Osteoblast (primary cell): ENCODE measurements around the gene DIPK1B. TPM values are rescaled to one million over a fixed set of nuclear protein-coding genes. Genes with fewer than 3 reads are reported as not detected.

ENCODE experiments used
- DNase-seq: peaks from one replicate; pipeline ENCODE4 v3.0.0; 2011; ENCODE audit warnings: low spot score, mixed read lengths; ENCODE audit not compliant: insufficient read length; ENCODE audit errors: missing footprints
- H2AFZ ChIP-seq: 2 replicates; pipeline ENCODE4 v1.6.0; 2011; ENCODE audit warnings: mild to moderate bottlenecking, low read length
- H3K27ac ChIP-seq: 2 replicates; pipeline ENCODE4 v1.5.1; 2011; ENCODE audit warnings: mild to moderate bottlenecking, low read depth, low read length, moderate library complexity
- H3K27me3 ChIP-seq: 2 replicates; pipeline ENCODE4 v1.6.0; 2012; ENCODE audit warnings: mild to moderate bottlenecking, control low read depth, inconsistent platforms, low read length, moderate library complexity; ENCODE audit not compliant: insufficient read depth
- H3K36me3 ChIP-seq: 2 replicates; pipeline ENCODE4 v1.5.1; 2011; ENCODE audit warnings: mild to moderate bottlenecking, low read length, control low read depth, moderate library complexity; ENCODE audit not compliant: insufficient read depth
- H3K4me1 ChIP-seq: 2 replicates; pipeline ENCODE4 v1.5.1; 2011; ENCODE audit warnings: mild to moderate bottlenecking, low read length, control low read depth, moderate library complexity; ENCODE audit not compliant: insufficient read depth
- H3K4me2 ChIP-seq: 2 replicates; pipeline ENCODE4 v1.6.0; 2011; ENCODE audit warnings: mild to moderate bottlenecking, low read length; ENCODE audit not compliant: insufficient read depth
- H3K4me3 ChIP-seq: fragments of 200-600 bp; sonication (generic); 3 replicates; pipeline ENCODE4 v1.5.1; 2012; ENCODE audit warnings: mild to moderate bottlenecking, low read length, inconsistent platforms; ENCODE audit not compliant: insufficient read depth
- H3K79me2 ChIP-seq: 2 replicates; pipeline ENCODE4 v1.6.0; 2012; ENCODE audit warnings: mild to moderate bottlenecking, low read length, control low read depth, inconsistent platforms; ENCODE audit not compliant: insufficient read depth
- H3K9me3 ChIP-seq: 2 replicates; pipeline ENCODE4 v1.5.1; 2011; ENCODE audit warnings: low read depth, low read length, control low read depth
- H4K20me1 ChIP-seq: 2 replicates; pipeline ENCODE4 v1.6.0; 2012; ENCODE audit warnings: mild to moderate bottlenecking, low read length, control low read depth; ENCODE audit not compliant: insufficient read depth
- CTCF ChIP-seq: IDR thresholded peaks from 2 replicates; pipeline ENCODE4 v1.5.1; 2011; ENCODE audit warnings: mild to moderate bottlenecking, low read depth, low read length, moderate library complexity; ENCODE audit errors: extremely low read depth
- total RNA-seq: library from RNA; depleted of rRNA; stranded (reverse); fragments of >200 nt; gene quantifications from 2 replicates; pipeline ENCODE4 v1.2.3, GENCODE V29; 2012

DIPK1B gene
- total RNA-seq, 1 donor: not detected

- Histone ChIP-seq H3K27me3 (peaks cover 1% of the 10 kb centered on the region), H3K9me3 (no peaks in the 10 kb centered on the region), H4K20me1 (peaks cover 11% of the 10 kb centered on the region), H3K4me3 (no peak overlapping the region), H3K4me2 (no peak overlapping the region), H3K36me3 (no peaks in the 10 kb centered on the region), H3K79me2 (peaks cover 25% of the 10 kb centered on the region), H3K27ac (no peak overlapping the region), H3K4me1 (peaks cover 6% of the 10 kb centered on the region), H2AFZ (no peak overlapping the region)
- no peak for DNase-seq
- TF ChIP-seq CTCF: no peak
Observed at GRCh38 chr9:136733611-136734010, 21.2 kb downstream of the DIPK1B start.

- Histone ChIP-seq H3K9me3 (no peaks in the 10 kb centered on the region), H3K4me3 (no peak overlapping the region), H3K4me1 (no peaks in the 10 kb centered on the region), H4K20me1 (peaks cover 2% of the 10 kb centered on the region), H3K27ac (no peak overlapping the region), H3K79me2 (peaks cover 12% of the 10 kb centered on the region), H3K27me3 (peaks cover 6% of the 10 kb centered on the region), H3K4me2 (no peak overlapping the region), H3K36me3 (no peaks in the 10 kb centered on the region), H2AFZ (no peak overlapping the region)
- DNase-seq: no peak
- TF ChIP-seq CTCF: no peak
Observed at GRCh38 chr9:136734837-136735496, 22.6 kb downstream of the DIPK1B start.

- peaks cover 15% of the 10 kb centered on the region for H3K27me3 ChIP-seq
- no peaks in the 10 kb centered on the region for H4K20me1 ChIP-seq
- H3K79me2 ChIP-seq: peaks cover 3% of the 10 kb centered on the region
- H3K4me3 ChIP-seq: no peak overlapping the region
- H3K4me2 ChIP-seq: no peak overlapping the region
- DNase-seq: no peak
- no peak overlapping the region for H3K27ac ChIP-seq
- peaks cover under 1% of the 10 kb centered on the region for H3K4me1 ChIP-seq
- no peak for TF ChIP-seq CTCF
- H2AFZ ChIP-seq: no peak overlapping the region
- H3K9me3 ChIP-seq: no peaks in the 10 kb centered on the region
- no peaks in the 10 kb centered on the region for H3K36me3 ChIP-seq
Observed at GRCh38 chr9:136735812-136736480, 23.6 kb downstream of the DIPK1B start.

GRCh38 chr9:136738960-136739359 is 26.6 kb downstream of the DIPK1B start:
- Histone ChIP-seq H3K4me2 (no peak overlapping the region), H3K36me3 (no peaks in the 10 kb centered on the region), H4K20me1 (no peaks in the 10 kb centered on the region), H3K4me3 (no peak overlapping the region), H3K9me3 (no peaks in the 10 kb centered on the region), H2AFZ (no peak overlapping the region), H3K79me2 (no peaks in the 10 kb centered on the region), H3K4me1 (peaks cover 7% of the 10 kb centered on the region), H3K27me3 (peaks cover 37% of the 10 kb centered on the region), H3K27ac (no peak overlapping the region)
- no peak for DNase-seq
- TF ChIP-seq CTCF: no peak
